ENCODE data around the gene LDAH.

Gene LDAH

DNA sequence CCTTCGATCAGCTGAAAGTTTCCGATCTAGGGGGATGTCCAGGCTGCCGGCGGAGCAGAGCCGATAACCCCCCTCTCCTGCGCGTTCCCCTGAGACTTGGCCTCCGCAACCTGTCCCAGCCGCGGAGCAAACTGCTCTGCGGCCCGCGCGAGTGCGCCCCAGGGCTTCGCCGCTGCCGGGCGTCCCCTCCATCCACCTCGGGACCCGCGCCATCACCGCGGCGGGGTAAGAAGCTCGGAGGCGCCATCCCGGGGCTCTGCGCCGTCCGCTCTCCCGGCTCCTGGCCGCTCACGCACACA is 156.9 kb downstream of the LDAH start:
- no peak for DNase-seq

DNA sequence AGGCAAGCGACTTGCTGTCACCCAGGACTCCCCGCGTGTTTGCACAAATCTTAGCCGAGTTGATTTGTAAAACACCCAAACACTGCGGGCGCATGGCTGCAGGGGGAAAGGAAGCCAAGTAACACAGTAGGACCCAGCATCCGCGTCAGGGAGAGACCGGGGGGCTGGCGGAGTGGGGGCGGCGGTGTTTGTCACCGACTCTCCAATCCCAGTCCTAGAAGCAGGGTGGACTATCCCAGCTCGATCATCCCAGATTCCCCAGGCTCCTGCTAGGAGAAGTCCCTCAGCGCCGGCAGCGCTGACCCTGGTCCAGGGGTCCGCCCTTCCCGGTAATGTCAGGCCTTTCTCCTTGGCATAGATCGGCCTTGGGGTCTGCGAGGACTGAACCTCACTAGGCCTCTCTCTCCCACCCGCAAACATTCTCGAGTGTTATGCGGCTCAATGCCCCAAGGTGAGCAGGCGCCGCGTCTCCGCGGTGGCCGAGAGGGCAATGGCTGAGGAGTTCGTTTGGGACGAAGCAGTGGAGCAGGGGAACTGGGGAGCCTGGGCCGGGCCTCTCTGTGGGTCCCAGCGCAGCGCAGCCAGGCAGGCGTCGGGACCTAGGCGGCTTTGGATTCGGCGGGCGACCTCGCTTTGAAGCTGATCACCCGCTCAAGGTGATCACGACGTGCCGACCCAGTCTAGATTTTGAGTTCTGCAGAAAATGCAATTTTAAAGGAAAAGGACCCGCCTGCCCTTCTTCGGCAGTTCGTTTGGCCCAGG is 157.5 kb downstream of the LDAH start:
- DNase-seq, result no peak

DNA sequence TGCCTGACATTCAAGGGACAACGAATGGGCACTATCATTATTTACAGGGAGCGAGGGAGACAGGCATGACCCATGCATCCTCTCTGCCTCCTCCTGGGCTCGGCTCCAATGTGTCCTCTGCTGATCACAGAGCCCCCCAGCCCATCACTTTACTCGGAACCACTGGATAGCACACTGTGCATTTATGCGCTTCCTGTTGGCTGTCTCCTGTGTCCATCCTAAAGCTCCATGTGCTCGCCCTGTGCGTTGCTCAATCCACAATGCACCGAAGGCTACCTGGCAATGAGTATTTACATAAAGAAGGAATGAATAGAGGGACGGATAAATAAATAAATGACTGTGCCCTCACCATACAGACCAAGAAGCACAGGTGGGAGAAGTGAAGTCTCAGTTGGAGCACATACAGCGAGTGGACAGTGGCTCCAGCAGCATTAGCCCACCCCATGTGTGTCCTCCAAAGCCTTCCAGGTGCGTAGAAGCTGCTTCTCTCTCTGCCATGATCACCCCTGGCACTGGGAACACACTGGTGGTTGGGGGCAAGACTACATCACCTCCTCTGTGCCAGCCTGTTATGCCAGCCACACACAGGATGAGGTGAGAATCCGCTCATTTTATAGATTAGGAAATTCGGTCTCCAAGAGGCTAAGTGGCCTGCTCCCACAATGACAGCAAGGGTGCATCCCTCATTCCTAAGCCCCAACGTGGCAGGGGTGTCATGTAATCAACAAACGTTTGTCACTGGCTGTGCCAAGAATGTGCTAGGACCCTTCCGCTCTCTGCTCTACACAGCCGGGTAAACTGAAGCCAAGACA is 158.3 kb downstream of the LDAH start:
- no peak for DNase-seq

DNA sequence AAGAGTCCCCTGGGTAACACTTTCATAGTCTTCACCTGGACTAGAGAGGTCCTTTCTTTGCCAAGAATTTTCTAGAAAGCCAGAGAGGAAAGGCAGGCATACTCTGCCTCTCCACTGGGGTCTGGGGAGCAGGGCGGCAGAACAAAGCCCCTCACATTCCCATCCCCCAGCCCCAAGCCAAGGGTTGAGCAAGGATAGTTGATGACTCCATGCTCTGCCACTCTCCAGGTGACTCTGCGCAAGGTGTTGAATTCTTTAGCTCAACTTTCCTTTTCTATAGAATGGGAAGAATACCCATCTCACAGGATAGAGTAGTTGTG is 158.9 kb downstream of the LDAH start:
- no peak for DNase-seq

DNA sequence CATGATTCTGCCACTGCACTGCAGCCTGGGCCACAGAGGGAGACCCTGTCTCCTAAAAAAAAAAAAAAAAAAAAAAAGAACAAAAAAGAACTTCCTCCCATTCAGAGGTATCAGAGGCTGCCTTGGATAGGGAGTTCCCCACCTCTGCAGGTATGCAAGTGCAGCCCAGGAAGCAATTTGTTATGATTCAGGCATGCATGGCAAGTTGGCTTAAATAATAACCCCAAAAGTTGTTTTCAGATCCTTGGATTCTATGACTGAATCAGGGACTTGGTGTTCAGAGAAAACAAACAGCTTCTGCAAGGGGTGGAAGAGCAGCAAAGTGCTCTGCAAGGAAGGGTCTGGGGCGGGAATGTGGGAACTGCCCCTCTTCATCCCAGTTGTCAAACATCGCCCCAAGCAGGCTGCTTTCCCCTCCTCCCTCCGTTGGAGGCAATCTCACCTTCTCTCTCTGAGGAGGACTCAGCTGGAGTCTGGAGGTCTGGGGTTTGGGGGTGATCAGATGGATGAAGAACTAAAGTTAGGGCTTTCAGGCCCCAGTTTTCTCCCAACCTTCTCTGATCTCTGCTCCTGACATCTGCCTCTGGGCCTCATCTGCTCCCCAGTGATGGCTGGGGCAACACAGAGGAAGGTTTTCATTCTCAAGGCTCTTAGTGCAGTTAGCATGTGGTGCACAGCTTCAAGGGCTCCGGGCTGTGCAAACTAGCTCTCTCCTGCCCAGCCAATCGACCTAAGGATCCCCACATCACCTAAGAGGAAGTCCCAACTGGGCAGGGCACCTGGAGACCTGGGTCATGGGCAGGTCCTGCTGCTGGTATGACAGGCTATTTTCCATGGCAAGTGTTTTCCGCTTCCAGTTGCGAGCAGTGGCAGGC is 159.5 kb downstream of the LDAH start:
- no peak for DNase-seq

DNA sequence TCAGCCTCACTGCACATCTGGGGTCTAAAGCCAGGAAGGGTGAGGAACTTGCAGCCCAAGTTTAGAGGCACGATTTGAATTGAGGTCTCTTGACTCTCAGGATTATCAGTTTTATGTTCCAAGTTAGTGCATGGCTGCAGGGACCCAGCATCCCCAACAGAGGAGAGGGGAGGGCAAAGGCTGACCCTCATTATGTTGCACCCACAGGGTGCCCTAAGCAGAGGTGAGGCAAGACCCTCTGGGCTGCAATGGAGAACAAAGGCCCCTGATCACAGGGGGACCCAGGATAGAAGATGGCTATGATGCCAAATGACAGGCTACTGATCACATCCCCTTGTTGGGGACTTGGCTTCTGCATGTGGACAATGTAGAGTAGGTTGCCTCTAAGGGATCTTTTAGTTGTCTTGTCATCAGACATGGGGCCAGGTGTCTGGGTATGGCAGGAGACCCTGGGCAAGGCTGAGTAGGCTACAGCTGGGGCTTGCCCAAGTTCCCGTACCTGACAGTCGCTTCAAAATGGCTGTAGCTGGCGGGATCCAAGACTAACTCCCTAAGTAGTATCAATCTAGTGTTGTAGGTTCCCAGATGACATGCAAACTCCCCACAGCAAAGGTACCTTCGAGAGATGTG is 160.5 kb downstream of the LDAH start:
- DNase-seq, result no peak

DNA sequence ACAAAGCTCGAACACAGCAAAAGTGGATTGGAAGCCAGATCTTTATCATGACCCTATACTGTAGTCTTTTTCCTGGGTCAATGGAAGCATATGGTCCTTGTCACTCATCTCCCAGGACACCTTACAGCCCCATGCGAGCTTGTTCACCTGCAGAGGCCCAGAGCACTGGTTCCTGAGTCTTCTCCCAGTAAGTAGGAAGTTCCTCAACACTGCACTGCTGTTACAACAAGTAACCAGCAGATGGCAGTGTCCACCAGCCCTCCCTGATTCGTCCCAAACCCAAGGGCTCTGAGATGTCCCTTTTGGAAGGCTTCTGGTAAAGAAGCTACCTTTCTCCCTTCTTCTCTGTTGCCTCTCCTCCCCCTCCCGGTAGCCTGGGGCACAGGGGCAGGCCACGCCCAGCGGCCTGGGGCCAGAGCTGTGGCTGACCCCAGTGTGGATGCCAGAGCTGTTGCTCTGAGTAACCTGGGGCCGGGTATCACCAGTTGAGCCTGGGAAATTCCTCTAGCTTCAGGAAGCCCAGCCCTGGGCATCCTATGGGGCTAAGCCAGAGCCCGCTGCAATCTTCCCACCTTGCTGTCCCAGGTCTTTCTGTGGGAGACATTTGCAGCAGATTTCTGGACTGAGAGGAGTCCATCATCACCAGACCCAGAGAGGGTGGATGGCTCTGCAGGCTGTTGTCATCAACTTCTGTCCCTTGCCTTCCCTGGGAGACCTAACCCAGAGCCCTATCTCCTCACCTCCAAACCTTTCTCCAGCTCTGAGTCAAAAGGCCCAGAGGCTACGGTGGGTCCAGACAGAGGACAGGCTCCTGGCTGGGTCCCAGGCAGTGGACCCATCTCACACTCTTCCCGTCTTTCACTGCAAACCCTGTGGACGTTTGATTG is 161.2 kb downstream of the LDAH start:
- DNase-seq, result peak; percentile 9 to 15

DNA sequence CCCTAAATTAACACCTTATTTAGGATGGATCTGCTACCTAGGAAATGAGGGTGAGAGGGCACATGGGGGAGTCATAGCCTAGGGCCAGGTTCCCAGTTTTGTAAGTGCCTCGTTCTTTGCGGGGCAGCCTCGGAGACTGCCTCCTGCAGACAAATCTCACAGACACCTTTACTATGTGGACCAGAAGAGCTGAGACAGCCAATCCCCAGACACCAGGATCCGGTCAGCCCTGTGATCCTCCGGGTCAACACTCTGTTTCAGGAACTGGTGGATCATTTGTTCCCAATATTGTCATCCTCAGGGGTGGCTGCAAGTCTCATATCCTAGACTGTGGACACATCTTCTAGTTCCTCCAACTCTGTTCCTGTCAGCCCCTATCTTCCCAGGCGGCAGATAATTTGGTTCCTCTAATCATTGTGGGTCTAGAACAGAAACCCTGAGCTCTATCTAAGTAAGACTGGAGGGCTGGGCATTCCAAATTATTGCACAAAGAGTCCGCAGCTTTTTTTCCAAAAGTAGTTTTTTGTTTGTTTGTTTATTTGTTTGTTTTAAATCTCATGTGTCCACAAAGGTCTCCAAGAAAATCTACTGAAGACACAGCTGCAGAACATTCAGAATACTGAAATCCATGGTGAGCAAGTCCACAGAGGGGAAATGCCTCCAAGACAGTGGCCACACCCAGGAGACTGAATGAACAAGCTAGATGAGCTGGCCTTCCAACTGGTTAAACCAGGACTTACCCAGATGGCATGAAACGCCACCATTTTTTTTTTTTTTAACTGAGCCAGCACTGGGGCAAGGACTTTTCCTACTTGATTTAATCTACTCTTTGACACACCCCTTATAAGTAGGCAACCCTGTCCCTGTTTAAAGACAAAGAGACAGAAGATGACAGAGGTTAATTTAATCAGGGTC is 162.1 kb downstream of the LDAH start:
- DNase-seq, result no peak

DNA sequence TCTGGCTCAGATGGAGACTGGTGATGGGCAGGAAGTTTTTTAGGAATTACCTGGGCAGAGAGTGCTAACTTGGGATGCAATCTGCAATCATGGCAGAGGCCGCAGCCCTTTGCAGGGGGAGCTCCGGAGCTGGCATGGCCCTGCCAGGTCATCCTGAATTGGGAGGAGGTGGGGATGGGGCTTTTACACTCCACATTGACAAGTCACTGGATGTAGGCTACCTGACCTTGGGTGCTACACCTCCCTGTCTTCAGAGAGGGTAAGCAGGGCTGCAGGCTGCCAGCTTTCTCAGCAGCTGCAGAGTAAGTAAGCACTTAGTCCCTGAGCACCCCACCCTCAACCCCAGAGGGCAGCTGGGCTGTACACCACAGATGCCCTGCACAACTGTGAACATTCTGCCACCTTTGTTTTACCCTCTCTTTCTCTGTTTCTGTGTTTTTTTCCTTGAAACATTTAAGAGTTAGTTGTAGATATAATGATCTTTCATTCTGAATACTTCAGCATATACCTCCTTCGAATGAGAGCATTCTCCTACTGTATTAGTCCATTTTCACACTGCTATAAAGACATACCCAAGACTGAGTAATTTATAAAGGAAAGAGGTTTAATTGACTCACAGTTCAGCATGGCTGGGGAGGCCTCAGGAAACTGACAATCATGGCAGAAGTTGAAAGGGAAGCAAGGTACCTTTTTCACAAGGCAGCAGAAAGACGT is 165.2 kb downstream of the LDAH start:
- no peak for DNase-seq

DNA sequence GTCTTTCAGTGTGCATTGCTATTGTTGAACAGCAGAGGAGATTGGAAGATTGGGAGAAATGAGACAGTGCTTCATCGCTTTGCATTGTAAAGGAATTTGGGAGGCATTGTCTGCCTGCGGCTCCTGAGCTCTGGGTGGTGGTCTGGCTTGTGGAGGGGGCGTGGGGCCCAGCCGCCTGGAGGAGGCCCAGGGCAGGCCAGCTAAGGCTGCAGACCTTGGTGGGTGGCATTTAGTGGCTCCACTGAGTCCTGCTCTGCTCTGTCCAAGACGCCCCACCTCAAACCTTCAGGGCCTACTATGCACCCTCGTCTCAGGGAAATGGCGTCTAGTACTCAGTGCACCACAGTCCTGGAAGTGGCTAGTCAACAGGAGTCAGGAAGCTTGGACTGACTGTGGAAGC is 166.3 kb downstream of the LDAH start:
- no peak for DNase-seq

DNA sequence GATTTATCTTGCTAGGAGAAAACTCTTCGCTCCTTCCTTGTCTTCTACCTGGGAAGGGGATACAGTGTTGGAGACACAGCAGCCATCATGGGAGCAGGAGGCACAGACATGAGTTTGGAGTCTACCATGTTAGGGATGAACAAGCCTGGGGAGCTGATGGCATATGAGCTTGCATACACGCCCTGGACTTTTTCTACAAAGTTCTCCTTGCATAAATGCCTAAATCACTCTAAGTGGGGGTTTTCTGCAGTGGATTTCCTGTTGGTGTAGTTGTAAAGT is 168.4 kb downstream of the LDAH start:
- no peak for DNase-seq

DNA sequence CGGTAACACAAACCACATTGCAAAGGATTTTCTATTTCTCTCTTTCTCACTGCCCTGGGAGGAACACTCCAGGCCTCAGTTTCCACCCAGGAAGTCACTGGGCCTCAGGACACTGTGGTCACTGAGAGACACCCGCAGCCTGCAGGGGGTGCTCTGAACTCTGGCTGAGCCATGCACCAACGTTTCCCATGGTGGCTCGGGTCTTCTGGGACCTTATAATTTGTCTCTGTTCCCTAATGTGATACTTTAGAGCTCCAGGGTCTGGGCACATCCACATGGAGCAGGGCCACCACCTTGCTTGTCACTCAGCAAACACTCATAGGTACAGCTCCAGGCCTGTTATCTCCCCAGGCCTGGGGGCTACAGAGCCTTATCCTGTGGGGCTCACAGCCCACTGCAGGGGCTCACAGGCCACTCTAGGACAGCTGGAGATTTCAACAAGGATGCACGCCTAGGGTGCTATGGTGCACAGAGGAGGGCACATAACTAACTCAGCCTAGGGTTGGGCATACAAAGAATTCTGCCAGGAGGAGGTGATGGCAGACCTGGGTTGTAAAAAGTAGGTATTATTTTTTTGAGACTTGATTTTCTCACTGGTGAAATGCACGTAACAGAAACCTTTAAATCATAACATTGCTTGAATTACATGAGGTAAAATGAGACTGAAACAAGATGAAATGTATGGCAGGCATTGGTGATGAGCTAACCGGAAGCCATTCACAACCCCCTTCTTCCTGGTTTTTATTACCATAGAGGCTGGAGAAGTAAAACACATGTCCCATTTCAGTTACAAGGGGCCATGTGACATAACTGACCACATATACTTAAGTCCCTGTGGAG is 169.0 kb downstream of the LDAH start:
- no peak for DNase-seq

DNA sequence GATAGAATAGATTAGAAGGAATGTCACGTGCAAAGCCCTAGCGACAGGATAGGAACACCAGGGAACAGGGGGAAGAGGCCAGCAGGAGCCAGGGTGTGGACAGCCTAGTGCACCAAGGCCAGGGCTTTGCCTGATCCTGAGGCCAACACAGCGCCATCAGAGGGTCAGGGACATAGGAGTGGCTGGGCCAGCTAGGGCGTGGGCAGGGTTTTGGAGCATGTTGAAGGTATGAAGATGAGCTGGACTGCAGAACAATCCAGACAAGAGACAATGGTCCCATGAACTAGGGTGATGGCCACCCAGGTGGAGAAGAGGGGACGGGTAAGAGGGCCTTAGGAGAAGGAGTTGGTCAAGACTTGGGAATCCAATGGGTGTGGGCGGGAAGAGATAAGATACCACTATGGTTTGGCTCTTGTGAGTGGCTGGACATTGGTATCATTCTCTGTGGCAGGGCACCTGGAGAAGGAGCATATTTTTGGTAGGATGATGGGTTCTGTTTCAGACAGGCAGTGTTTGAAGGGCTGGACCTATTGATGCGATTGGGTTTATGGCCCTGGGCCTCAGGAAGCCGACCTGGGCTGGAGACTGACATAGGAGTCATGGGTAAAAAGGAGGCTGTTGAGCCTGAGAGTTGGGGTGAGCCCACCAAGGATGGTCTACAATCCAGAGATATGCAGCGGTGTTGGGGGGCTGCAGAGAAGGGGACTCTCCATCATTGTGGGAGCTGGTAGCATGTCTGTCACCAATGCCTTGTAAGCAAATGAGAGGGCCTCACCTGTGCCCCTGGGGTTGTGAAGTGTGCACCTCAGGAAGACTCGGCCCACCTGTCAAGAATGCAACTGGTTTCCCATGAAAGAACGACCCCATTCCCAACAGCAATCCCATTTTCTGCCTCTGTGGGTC is 170.0 kb downstream of the LDAH start:
- DNase-seq, result no peak

DNA sequence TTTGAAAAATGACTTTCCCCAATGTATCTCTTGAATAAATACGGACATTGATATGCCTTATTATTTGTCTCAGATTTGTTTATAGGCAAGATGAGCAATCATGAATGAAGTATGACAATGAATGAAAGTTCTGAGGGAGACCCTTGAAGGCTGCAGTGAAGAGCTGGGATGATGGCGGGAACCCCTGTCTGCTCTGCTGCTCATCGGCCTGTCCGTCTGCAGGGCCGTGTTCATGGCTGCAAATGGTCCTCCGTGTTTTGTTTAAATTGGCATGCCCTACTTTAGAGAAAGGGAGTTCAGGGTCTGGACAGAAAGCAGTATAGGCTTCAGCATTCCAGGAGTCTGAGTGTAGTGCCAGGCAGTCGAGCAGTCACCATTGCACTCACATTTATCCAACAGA is 170.8 kb downstream of the LDAH start:
- DNase-seq, result no peak

DNA sequence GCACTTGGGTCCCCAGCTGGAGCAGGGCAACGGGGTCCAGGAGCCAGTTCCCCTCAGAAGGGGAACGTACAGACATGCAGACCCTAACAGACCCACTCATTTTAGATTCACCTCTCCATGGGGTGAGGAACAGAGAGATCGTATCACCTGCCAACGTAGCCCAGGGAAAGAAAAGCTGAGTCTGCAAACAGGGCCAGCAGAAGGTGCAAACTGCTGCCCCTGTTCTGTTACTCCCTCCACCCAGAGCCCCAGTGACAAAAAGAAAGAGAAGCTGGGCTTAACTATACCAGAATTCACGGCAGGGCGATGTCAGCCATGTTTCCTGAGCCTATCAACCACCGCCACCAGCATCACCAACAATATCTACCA is 171.2 kb downstream of the LDAH start:
- no peak for DNase-seq

DNA sequence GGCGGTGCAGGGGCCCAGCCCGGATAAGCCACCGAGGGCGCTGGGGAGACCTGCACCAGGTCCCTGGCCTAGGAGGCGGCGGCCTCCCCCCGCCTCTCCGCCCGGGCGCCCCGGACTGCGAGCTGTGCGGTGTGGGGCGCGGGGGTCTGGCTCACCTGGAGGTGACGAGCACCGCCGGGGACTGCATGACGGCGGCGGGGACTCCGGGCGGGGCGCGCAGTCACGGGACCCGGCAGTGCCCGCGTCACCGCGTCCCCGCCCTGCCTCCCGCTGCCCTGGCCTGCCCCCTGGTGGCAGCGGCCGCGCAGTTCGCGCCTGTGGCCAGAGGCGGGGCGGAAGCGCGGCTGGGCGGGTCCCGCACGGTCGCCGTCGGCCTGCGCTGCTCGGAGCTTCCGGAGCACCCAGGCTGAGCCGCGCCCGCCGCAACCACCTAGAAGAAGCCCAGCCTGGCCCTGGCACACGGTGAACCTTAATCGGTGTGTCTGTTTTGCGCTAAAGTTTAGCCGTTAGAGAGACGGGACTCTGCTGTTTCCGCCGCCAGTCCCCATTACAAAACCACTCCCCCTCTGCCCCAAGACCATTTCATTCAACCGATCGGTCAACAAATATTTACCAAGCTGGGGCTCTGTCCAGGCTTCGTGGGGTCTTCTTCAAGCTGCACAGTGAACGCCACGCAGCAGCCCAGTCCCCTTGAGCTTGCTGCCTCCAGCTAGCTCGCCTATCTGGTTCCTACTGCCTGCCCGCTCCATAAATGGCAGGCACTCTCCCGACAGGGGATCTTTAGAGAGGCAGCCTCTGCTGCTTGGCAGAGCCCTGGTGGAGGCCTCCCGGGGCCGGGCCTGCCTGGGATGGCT is 171.8 kb downstream of the LDAH start, which contains the start of gene HS1BP3:
Gene HS1BP3 (minus strand): TSS at position 222 of the 854 bp plus-strand sequence. CDS start 35 bp downstream, at position 187.
- peak; percentile 8 to 33 for DNase-seq

DNA sequence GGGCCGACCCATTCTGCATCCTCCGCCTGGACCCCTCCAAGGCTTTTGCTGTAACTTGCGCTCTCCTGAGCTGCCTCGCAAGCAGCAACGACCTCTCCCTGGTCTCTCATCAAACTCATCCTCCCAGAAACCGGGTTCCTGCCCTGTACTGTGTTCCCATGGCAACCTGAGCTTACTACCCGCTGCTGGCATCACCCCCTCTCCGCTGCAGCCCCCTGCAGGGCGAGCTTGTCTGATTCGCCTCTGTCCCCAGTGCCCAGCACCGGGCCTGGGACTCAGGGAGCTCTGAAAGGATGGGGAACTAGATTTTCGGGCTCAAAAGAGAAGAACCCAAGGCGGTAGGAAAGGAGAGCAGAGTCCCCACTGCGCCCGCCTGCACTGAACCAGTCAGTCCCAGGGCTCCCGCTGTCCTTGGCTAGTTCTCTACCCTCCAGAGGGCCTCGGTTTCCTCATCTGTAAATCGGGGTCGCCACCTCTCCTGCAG is 172.5 kb downstream of the LDAH start:
- no peak for DNase-seq

Data from cerebellar nuclear complex (tissue), 1 donor.